Loucy (cell line): ENCODE results near the gene POLG.

Experiments
- H2AFZ ChIP-seq: fragments of 200-600 bp; sonication (generic); 2 replicates; pipeline ENCODE4 v1.6.0; 2016; ENCODE audit warnings: antibody characterized with exemption, mild to moderate bottlenecking, low read length, moderate library complexity
- H3F3A ChIP-seq: fragments of 200-600 bp; 2 replicates; pipeline ENCODE4 v1.6.0; 2016; ENCODE audit warnings: antibody characterized with exemption, low read depth, mild to moderate bottlenecking
- H3K27me3 ChIP-seq: fragments of 200-600 bp; sonication (generic); 2 replicates; pipeline ENCODE4 v1.6.1; 2014; ENCODE audit warnings: low read length, mild to moderate bottlenecking; ENCODE audit not compliant: insufficient read depth, poor library complexity, severe bottlenecking
- H3K36me3 ChIP-seq: fragments of 200-600 bp; sonication (generic); 2 replicates; pipeline ENCODE4 v1.6.1; 2016; ENCODE audit warnings: low read length; ENCODE audit not compliant: insufficient read depth
- H3K4me1 ChIP-seq: fragments of 200-600 bp; sonication (generic); 2 replicates; pipeline ENCODE4 v1.5.1; 2014; ENCODE audit warnings: low read length, mild to moderate bottlenecking; ENCODE audit not compliant: insufficient read depth, poor library complexity, severe bottlenecking
- H3K4me2 ChIP-seq: fragments of 200-600 bp; sonication (generic); 2 replicates; pipeline ENCODE4 v1.6.0; 2014; ENCODE audit warnings: antibody characterized with exemption, low read length, low read depth, mild to moderate bottlenecking; ENCODE audit not compliant: poor library complexity, severe bottlenecking
- H3K4me3 ChIP-seq: fragments of 200-600 bp; sonication (generic); 2 replicates; pipeline ENCODE4 v1.5.1; 2014; ENCODE audit warnings: low read length, mild to moderate bottlenecking, mixed read lengths; ENCODE audit not compliant: poor library complexity, severe bottlenecking
- H3K79me2 ChIP-seq: fragments of 200-600 bp; sonication (generic); 2 replicates; pipeline ENCODE4 v1.6.1; 2014; ENCODE audit warnings: low read length; ENCODE audit not compliant: insufficient read depth
- H3K9ac ChIP-seq: fragments of 200-600 bp; sonication (generic); 2 replicates; pipeline ENCODE4 v1.6.0; 2014; ENCODE audit warnings: mild to moderate bottlenecking, low read depth, low read length, moderate library complexity; ENCODE audit not compliant: poor library complexity, severe bottlenecking
- H3K9me2 ChIP-seq: fragments of 200-600 bp; sonication (generic); replicated peaks from 2 replicates; pipeline ENCODE4 v1.6.1; 2016; ENCODE audit warnings: low read depth, low read length, mixed read lengths
- H3K9me3 ChIP-seq: fragments of 200-600 bp; sonication (generic); 2 replicates; pipeline ENCODE4 v1.6.1; 2014; ENCODE audit warnings: mild to moderate bottlenecking, antibody characterized with exemption, low read length, low read depth; ENCODE audit not compliant: insufficient read depth
- H4K20me1 ChIP-seq: fragments of 200-600 bp; sonication (generic); 2 replicates; pipeline ENCODE4 v1.6.0; 2014; ENCODE audit warnings: antibody characterized with exemption, low read length, mild to moderate bottlenecking; ENCODE audit not compliant: insufficient read depth, poor library complexity, severe bottlenecking
- EZH2phosphoT487 ChIP-seq: fragments of 200-600 bp; IDR thresholded peaks from 2 replicates; pipeline ENCODE4 v1.6.1; 2018; ENCODE audit warnings: antibody characterized with exemption, mild to moderate bottlenecking, moderate library complexity, borderline replicate concordance
- TF ChIP-seq, protein P1 (sequence below): fragments of 200-600 bp; sonication (generic); conservative IDR thresholded peaks from 2 replicates; pipeline ENCODE4 v1.5.1; 2014; ENCODE audit warnings: mild to moderate bottlenecking, antibody characterized with exemption, low read length

POLG gene

DNA sequence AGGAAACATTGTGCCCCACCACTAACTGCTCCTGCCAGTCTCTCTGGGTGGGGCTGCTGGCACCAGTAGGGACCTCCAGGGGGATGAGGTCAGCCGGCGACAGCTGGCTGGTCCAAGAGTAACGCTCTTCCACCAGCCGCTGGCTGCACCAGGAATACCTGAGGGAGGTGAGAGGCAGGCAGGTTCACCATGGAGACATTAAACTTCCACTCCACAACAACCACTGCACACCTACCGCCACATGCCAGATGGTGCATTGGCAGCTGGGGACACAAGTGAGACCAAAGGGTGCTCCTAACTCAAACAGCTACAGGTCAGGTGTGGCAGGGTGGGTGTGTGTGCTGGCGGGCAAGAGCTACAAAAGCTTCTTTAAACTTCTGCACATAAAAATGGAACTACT is 4.5 kb downstream of the POLG start:
- Histone ChIP-seq H3K36me3 (peaks cover 64% of the 10 kb centered on the region; the same call in 1 of the 2 replicates), H4K20me1 (peaks cover 69% of the 10 kb centered on the region), H3K4me3 (peak overlapping the region; percentile 98), H3K4me1 (peaks cover 48% of the 10 kb centered on the region), H3K9ac (peak overlapping the region; percentile 66), H3F3A (peaks cover 12% of the 10 kb centered on the region; the same call in 1 of the 2 replicates), H3K79me2 (peaks cover 90% of the 10 kb centered on the region), H2AFZ (no peak overlapping the region), H3K9me2 (no peaks in the 10 kb centered on the region), H3K27me3 (no peaks in the 10 kb centered on the region), H3K4me2 (peak overlapping the region; percentile 96), H3K9me3 (no peaks in the 10 kb centered on the region)
- TF ChIP-seq, protein P1, sequence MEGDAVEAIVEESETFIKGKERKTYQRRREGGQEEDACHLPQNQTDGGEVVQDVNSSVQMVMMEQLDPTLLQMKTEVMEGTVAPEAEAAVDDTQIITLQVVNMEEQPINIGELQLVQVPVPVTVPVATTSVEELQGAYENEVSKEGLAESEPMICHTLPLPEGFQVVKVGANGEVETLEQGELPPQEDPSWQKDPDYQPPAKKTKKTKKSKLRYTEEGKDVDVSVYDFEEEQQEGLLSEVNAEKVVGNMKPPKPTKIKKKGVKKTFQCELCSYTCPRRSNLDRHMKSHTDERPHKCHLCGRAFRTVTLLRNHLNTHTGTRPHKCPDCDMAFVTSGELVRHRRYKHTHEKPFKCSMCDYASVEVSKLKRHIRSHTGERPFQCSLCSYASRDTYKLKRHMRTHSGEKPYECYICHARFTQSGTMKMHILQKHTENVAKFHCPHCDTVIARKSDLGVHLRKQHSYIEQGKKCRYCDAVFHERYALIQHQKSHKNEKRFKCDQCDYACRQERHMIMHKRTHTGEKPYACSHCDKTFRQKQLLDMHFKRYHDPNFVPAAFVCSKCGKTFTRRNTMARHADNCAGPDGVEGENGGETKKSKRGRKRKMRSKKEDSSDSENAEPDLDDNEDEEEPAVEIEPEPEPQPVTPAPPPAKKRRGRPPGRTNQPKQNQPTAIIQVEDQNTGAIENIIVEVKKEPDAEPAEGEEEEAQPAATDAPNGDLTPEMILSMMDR: no peak
- no peak for TF ChIP-seq EZH2phosphoT487

DNA sequence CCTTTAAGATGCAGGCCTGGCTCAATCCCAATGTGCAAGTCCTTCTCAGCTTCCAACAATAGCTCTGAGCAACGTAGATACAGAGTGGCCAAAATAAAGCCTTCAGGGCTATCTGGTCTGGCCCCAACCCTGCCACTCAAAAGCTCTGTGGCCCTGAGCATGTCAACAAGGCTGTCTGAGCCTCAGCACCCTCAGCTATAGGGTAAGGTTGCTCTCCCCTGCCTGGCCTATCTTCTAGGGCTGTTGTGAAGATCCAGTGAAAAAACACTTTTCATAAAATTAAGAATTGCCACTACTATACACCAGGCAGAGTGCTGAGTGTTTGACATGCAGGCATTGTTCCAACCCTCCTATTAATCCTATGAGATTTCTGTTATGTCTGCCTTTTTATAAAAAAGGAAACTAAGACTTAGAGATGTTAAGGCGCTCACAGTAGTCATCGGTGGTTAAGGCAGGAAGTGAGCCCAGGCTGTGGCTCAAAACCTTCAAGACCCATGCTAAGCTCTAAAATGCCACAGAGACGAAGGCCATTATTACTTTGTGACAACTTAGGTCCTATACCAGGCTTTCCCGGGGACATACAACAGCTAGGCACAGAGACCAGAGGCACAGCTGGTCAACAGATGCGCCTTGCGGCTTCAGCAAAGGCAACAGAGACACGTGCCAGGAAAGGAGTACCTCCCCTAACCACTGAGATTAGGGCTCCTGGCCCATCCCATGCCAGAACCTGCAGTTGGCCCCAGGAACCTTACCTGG is 5.1 kb downstream of the POLG start:
- peaks cover 70% of the 10 kb centered on the region; the same call in 1 of the 2 replicates for H3K36me3 ChIP-seq
- H3F3A ChIP-seq: peaks cover 12% of the 10 kb centered on the region; the same call in 1 of the 2 replicates
- H4K20me1 ChIP-seq: peaks cover 69% of the 10 kb centered on the region
- no peak overlapping the region for H2AFZ ChIP-seq
- H3K27me3 ChIP-seq: no peaks in the 10 kb centered on the region
- H3K79me2 ChIP-seq: peaks cover 90% of the 10 kb centered on the region
- TF ChIP-seq EZH2phosphoT487: no peak
- TF ChIP-seq, protein P1: no peak
- peak overlapping the region; percentile 96 for H3K4me2 ChIP-seq
- H3K9me3 ChIP-seq: no peaks in the 10 kb centered on the region
- peak overlapping the region; percentile 66 for H3K9ac ChIP-seq
- H3K9me2 ChIP-seq: no peaks in the 10 kb centered on the region
- peaks cover 48% of the 10 kb centered on the region for H3K4me1 ChIP-seq
- peak overlapping the region; percentile 98 for H3K4me3 ChIP-seq

DNA sequence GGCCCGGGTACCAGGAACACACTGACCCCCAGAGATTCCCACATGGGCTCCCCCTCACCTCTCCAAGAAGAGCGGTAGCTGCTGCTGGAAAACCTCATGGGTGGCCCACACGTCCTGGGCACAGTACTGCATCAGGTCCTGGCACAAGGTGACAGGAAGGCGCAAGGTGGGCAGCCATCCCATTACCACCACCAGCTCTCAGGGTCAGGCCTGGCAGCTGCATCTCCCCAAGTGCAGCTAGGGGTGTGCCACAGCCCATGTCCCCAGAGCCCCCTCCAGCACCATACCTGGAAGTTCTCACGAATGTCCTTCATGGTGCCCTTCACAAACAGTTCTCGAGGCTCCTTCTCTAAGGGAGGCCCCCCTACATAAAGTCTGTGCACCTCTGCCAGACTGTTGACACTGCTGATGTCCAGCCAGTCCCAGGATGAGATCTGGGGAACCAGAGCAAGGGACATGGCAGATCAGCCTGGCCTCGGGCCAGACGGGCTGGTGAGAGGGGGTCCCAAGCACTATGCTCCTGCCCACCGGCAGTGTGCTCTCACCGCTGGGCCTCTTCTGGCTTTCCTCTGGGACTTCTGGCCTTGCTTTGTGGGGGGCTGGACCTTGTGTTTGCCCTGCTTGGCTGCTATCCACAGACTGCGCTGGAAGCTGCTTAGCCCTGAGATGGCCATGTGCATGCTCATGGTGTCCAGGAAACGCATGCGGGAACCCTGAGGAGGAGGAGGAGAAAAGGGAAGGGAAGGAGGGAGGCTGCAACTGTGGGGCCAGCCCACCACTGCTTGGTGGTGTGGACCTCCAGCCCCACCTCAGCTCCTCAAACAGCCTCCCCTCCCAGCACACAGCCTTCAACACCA is 6.0 kb downstream of the POLG start:
- Histone ChIP-seq H3F3A (peaks cover 12% of the 10 kb centered on the region; the same call in 1 of the 2 replicates), H3K36me3 (peaks cover 79% of the 10 kb centered on the region; the same call in 1 of the 2 replicates), H3K27me3 (no peaks in the 10 kb centered on the region), H3K4me3 (peak overlapping the region; percentile 98), H3K4me2 (peak overlapping the region; percentile 96), H3K79me2 (peaks cover 82% of the 10 kb centered on the region), H4K20me1 (peaks cover 63% of the 10 kb centered on the region), H3K9me3 (no peaks in the 10 kb centered on the region), H3K9ac (peak overlapping the region; percentile 66), H3K4me1 (peaks cover 48% of the 10 kb centered on the region), H2AFZ (no peak overlapping the region), H3K9me2 (no peaks in the 10 kb centered on the region)
- TF ChIP-seq, protein P1: no peak
- TF ChIP-seq EZH2phosphoT487: no peak
